HG02885 (cell line): ENCODE measurements around the gene SCN9A.

Source experiments
- ATAC-seq: cut with Tn5 transposase; IDR thresholded peaks from one replicate; pipeline ENCODE4 v1.9.1; 2021; ENCODE audit warnings: mild to moderate bottlenecking; ENCODE audit not compliant: unreplicated experiment, poor library complexity

SCN9A gene

GRCh38 chr2:166188084-166188483 is 187.7 kb downstream of the SCN9A start:
- no peak for ATAC-seq

- ATAC-seq: no peak
These were observed 191.0 kb downstream of the SCN9A start for GRCh38 chr2:166184789-166185188.

GRCh38 chr2:166181813-166182154 is 194.0 kb downstream of the SCN9A start:
- peak; percentile 9 for ATAC-seq

- peak; percentile 98 for ATAC-seq
These were observed 194.6 kb downstream of the SCN9A start for GRCh38 chr2:166180951-166181812.

GRCh38 chr2:166179201-166179600 is 196.5 kb downstream of the SCN9A start:
- no peak for ATAC-seq

GRCh38 chr2:166173263-166173662 is 202.5 kb downstream of the SCN9A start:
- ATAC-seq: no peak

- ATAC-seq: no peak
These were observed 204.5 kb downstream of the SCN9A start for GRCh38 chr2:166171216-166171615.

- peak; percentile 91 for ATAC-seq
These were observed 205.4 kb downstream of the SCN9A start for GRCh38 chr2:166170356-166170755.

GRCh38 chr2:166167449-166167848 is 208.3 kb downstream of the SCN9A start:
- ATAC-seq: no peak

GRCh38 chr2:166163775-166164174 is 212.0 kb downstream of the SCN9A start:
- ATAC-seq: no peak

GRCh38 chr2:166158546-166158945 is 217.2 kb downstream of the SCN9A start:
- ATAC-seq: no peak

GRCh38 chr2:166157578-166157977 is 218.2 kb downstream of the SCN9A start:
- no peak for ATAC-seq

GRCh38 chr2:166156985-166157490 is 218.7 kb downstream of the SCN9A start:
- no peak for ATAC-seq

- no peak for ATAC-seq
These were observed 220.2 kb downstream of the SCN9A start for GRCh38 chr2:166155589-166155988.

GRCh38 chr2:166154685-166155338 is 220.9 kb downstream of the SCN9A start:
- ATAC-seq: no peak

GRCh38 chr2:166152064-166152463 is 223.7 kb downstream of the SCN9A start:
- ATAC-seq: no peak

GRCh38 chr2:166148500-166149400 is 227.0 kb downstream of the SCN9A start:
- ATAC-seq: no peak

GRCh38 chr2:166147883-166148282 is 227.9 kb downstream of the SCN9A start:
- no peak for ATAC-seq
